DND-41 (cell line): ENCODE measurements around the gene CST9L.
A peak's percentile ranks its signal among the peaks of the same experiment; 100 is the strongest.

ENCODE experiments used
- ATAC-seq: fragments of 200-7000 bp; cut with Tn5 transposase; 3 replicates; pipeline ENCODE4 v1.9.1; 2021; ENCODE audit warnings: low read depth; ENCODE audit not compliant: insufficient read depth
- DNase-seq: peaks from one replicate; pipeline ENCODE4 v3.0.0-alpha.2; 2020
- H2AFZ ChIP-seq: 2 replicates; pipeline ENCODE4 v1.6.0; 2012; ENCODE audit warnings: low read depth, low read length
- H3K27ac ChIP-seq: 2 replicates; pipeline ENCODE4 v1.5.1; 2012; ENCODE audit warnings: low read length, inconsistent platforms
- H3K27me3 ChIP-seq: fragments of 200-600 bp; sonication (generic); 2 replicates; pipeline ENCODE4 v1.6.0; 2012; ENCODE audit warnings: low read length, mild to moderate bottlenecking, inconsistent platforms; ENCODE audit not compliant: insufficient read depth, poor library complexity
- H3K36me3 ChIP-seq: 2 replicates; pipeline ENCODE4 v1.5.1; 2012; ENCODE audit warnings: low read length, inconsistent platforms; ENCODE audit not compliant: insufficient read depth
- H3K4me1 ChIP-seq: 2 replicates; pipeline ENCODE4 v1.5.1; 2012; ENCODE audit warnings: mild to moderate bottlenecking, low read length; ENCODE audit not compliant: insufficient read depth
- H3K4me2 ChIP-seq: 2 replicates; pipeline ENCODE4 v1.6.0; 2012; ENCODE audit warnings: mild to moderate bottlenecking, moderate library complexity, low read length, inconsistent platforms; ENCODE audit not compliant: insufficient read depth
- H3K4me3 ChIP-seq, 2 experiments: fragments of 200-600 bp in 1 of 2; shearing (Covaris generic) in 1 of 2; 2 replicates each; pipeline ENCODE4 v1.5.1; 2012 to 2016; ENCODE audit warnings: inconsistent platforms in 2 of 2, low read length in 2 of 2, mild to moderate bottlenecking in 2 of 2, low read depth in 1 of 2, moderate library complexity in 1 of 2
- H3K79me2 ChIP-seq: 2 replicates; pipeline ENCODE4 v1.6.0; 2012; ENCODE audit warnings: low read length, inconsistent platforms; ENCODE audit not compliant: insufficient read depth
- H3K9ac ChIP-seq: 2 replicates; pipeline ENCODE4 v1.6.0; 2012; ENCODE audit warnings: low read depth, mild to moderate bottlenecking, inconsistent platforms, low read length, moderate library complexity
- H3K9me3 ChIP-seq: 2 replicates; pipeline ENCODE4 v1.5.1; 2012; ENCODE audit warnings: low read length, moderate library complexity, mild to moderate bottlenecking, inconsistent platforms; ENCODE audit not compliant: insufficient read depth, severe bottlenecking
- H4K20me1 ChIP-seq: 2 replicates; pipeline ENCODE4 v1.6.0; 2012; ENCODE audit warnings: low read length; ENCODE audit not compliant: insufficient read depth
- EZH2 ChIP-seq: IDR thresholded peaks from 3 replicates; pipeline ENCODE4 v1.6.1; 2012; ENCODE audit warnings: borderline replicate concordance, low read depth, mild to moderate bottlenecking, moderate library complexity, low read length, inconsistent platforms; ENCODE audit not compliant: severe bottlenecking
- TF ChIP-seq, protein P1 (sequence below): IDR thresholded peaks from 2 replicates; pipeline ENCODE4 v1.5.1; 2012; ENCODE audit warnings: borderline replicate concordance, low read length, moderate library complexity, mild to moderate bottlenecking; ENCODE audit not compliant: poor library complexity, severe bottlenecking; ENCODE audit errors: extremely low read depth

CST9L gene

DNA sequence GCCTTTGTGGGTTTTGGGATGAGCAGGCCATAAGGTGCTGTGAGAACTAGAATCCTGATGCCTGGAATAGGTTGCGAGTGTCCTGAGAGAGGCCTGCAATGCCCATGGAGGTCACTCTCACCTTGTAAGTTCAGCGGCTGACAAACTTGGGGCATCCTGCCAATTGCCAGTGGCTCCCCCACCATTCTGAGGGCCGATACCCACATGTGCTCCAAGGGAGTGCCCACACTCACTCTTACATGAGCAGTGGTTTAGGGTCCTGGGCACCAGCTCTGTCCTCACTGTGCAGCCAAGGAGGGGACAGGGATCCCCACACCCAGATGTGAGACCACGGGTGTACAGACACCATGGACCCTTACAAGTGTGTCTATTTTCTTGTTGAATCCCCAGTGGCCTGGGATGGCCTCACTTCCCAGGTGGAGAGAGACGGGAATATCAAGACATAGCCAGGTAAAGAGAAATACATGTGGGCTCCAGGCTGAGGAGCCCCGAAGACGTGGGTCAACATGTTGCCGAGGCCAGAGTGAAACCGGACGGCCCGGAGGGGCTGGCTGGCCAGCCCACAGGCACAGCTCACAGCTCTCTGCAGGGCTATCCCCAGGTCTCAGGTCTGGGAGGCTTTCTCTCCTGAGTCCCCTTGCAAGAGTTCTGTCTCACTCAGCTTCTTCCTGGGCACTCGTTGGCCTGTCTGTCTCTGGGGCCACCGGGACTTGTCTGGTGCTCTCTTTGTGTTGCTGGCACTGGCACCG lies 39.4 kb upstream of the CST9L start:
- Histone ChIP-seq H3K27me3 (peaks cover 20% of the 10 kb centered on the region), H3K9ac (no peak overlapping the region), H3K4me1 (0 out of 2 replicates have a peak, but pooled peaks cover 3% of the 10 kb centered on the region), H3K36me3 (no peaks in the 10 kb centered on the region), H2AFZ (no peak overlapping the region), H3K4me3 (no peak overlapping the region), H3K9me3 (no peaks in the 10 kb centered on the region), H3K27ac (no peak overlapping the region), H4K20me1 (no peaks in the 10 kb centered on the region), H3K4me2 (no peak overlapping the region), H3K79me2 (no peaks in the 10 kb centered on the region)
- no peak for ATAC-seq
- TF ChIP-seq, protein P1, sequence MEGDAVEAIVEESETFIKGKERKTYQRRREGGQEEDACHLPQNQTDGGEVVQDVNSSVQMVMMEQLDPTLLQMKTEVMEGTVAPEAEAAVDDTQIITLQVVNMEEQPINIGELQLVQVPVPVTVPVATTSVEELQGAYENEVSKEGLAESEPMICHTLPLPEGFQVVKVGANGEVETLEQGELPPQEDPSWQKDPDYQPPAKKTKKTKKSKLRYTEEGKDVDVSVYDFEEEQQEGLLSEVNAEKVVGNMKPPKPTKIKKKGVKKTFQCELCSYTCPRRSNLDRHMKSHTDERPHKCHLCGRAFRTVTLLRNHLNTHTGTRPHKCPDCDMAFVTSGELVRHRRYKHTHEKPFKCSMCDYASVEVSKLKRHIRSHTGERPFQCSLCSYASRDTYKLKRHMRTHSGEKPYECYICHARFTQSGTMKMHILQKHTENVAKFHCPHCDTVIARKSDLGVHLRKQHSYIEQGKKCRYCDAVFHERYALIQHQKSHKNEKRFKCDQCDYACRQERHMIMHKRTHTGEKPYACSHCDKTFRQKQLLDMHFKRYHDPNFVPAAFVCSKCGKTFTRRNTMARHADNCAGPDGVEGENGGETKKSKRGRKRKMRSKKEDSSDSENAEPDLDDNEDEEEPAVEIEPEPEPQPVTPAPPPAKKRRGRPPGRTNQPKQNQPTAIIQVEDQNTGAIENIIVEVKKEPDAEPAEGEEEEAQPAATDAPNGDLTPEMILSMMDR = peak; percentile 7
- TF ChIP-seq EZH2 = no peak
- DNase-seq = no peak

DNA sequence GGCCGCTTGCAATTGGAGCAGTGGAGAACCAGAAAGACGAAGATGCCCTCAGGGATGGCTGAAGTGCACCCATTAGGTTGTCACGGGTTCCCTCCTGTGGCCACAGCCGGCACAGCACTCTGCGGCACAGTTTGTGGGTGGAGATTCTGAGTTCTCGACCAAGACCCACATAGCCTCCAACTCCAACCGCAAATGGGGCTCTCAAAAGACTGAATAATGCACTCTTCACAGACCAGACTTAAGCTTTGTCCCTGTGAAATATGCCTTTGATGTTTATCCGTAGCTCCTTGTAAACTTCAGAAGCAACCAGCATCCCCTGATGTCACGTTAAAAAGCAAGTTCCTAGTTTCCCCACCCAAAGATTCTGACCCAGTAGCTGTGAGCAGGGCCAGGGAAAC lies 38.4 kb upstream of the CST9L start:
- H3K4me2 ChIP-seq = no peak overlapping the region

DNA sequence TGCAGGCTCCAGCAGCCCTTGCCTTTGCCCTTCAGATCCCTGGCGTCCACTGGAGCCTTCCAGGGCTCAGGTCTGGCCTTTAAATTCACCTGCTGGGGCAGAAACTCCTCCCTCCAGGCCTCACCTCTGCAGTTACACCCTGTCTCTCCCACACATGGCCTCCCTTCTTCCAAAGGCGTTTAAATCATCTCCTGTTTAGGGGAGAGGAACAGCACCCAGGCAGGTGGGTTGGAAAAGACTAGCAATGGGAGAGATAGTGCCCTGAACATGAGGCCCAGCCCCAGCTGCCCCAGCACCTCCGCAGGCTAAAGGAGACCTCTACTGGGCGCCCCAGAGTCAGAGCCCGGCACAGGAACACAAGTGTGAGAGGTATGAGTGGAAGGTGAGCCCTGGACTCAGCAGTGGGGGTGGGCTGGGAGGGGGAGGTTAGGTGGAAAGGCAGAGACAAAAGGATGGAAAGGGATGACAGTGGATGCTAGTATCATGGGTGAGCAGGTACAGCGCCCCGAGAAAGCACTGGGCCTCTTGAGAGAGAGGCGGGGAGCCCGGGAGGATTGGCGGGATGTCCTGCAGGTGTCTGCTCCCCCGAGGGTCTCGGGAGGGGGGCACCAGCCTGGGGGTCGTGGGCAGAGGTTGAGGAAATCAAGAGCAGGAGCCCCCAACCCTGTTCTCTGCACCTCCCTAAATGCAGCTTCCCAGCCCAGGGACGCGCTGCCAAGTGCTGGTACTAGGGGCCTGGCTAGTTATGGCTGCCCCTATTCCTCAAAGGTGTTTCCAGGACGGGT lies 37.8 kb upstream of the CST9L start, which contains the start of gene CST9:
CST9 (minus strand) TSS at position 51 of the 785 bp plus-strand sequence. CDS start 53 bp downstream, outside the sequence.
- Histone ChIP-seq H3K27me3 (peaks cover 30% of the 10 kb centered on the region), H3K27ac (no peak within 1 kb of the TSS), H3K4me3 (no peak within 1 kb of the TSS), H3K9ac (no peak within 1 kb of the TSS), H4K20me1 (no peaks in the 10 kb centered on the region), H3K79me2 (no peaks in the 10 kb centered on the region), H3K4me1 (0 out of 2 replicates have a peak, but pooled peaks cover 3% of the 10 kb centered on the region), H3K4me2 (no peak within 1 kb of the TSS), H2AFZ (no peak within 1 kb of the TSS), H3K9me3 (no peaks in the 10 kb centered on the region), H3K36me3 (no peaks in the 10 kb centered on the region)
- ATAC-seq = no peak
- DNase-seq = no peak
- TF ChIP-seq, protein P1 = no peak
- no peak for TF ChIP-seq EZH2

More for the DNA sequence above, 38.4 kb upstream of the CST9L start:
- H3K4me1 ChIP-seq = 0 out of 2 replicates have a peak, but pooled peaks cover 3% of the 10 kb centered on the region
- H3K9me3 ChIP-seq = no peaks in the 10 kb centered on the region
- peak; percentile 97 for ATAC-seq
- peak; percentile 81 for DNase-seq
- H3K79me2 ChIP-seq = no peaks in the 10 kb centered on the region
- H3K9ac ChIP-seq = no peak overlapping the region
- H3K36me3 ChIP-seq = no peaks in the 10 kb centered on the region
- H4K20me1 ChIP-seq = no peaks in the 10 kb centered on the region
- H2AFZ ChIP-seq = no peak overlapping the region
- TF ChIP-seq EZH2 = no peak
- TF ChIP-seq, protein P1 = peak; percentile 99
- H3K4me3 ChIP-seq = no peak overlapping the region
- peaks cover 29% of the 10 kb centered on the region for H3K27me3 ChIP-seq
- no peak overlapping the region for H3K27ac ChIP-seq
